H1 (cell line): ENCODE data around the gene GAMT.

Experiments
- CBX8 ChIP-seq: fragments of 300-800, 300-1000 bp; sonication (generic); IDR thresholded peaks from 2 replicates; pipeline ENCODE4 v1.7.1; 2016; ENCODE audit warnings: low read depth, low read length, borderline replicate concordance
- CEBPB ChIP-seq: IDR thresholded peaks from 2 replicates; pipeline ENCODE4 v1.6.1; 2012; ENCODE audit warnings: low read depth, low read length
- CHD2 ChIP-seq: IDR thresholded peaks from 2 replicates; pipeline ENCODE4 v1.6.1; 2012; ENCODE audit warnings: low read length, improper control_type of control experiment
- CTCF ChIP-seq, 3 experiments: IDR thresholded peaks; 1 replicate in 2 of 3; 2 replicates in 1 of 3; pipeline versions ENCODE4 v1.5.1 to v1.6.1; 2011; ENCODE audit warnings: low read length in 3 of 3, mild to moderate bottlenecking in 3 of 3, inconsistent platforms in 2 of 3, low read depth in 1 of 3, moderate library complexity in 1 of 3; ENCODE audit not compliant: insufficient read depth in 1 of 3; ENCODE audit errors: control extremely low read depth in 1 of 3
- EP300 ChIP-seq, 2 experiments: IDR thresholded peaks; 1 replicate in 1 of 2; 2 replicates in 1 of 2; pipeline ENCODE4 v1.6.1; 2011 to 2012; ENCODE audit warnings: low read depth in 2 of 2, low read length in 2 of 2, mild to moderate bottlenecking in 2 of 2, borderline replicate concordance in 1 of 2, inconsistent platforms in 1 of 2, moderate library complexity in 1 of 2
- JUN ChIP-seq: IDR thresholded peaks from 2 replicates; pipeline ENCODE4 v1.6.1; 2011; ENCODE audit warnings: low read depth, mild to moderate bottlenecking, improper control_type of control experiment, low read length
- KDM1A ChIP-seq: fragments of 200-600, 300-600 bp; sonication (generic); IDR thresholded peaks from 2 replicates; pipeline ENCODE4 v1.7.1; 2016; ENCODE audit warnings: mild to moderate bottlenecking, low read length, borderline replicate concordance
- PHF8 ChIP-seq: fragments of 200-600 bp; sonication (generic); conservative IDR thresholded peaks from 2 replicates; pipeline ENCODE4 v1.7.1; 2012; ENCODE audit warnings: low read depth, mild to moderate bottlenecking, inconsistent platforms, low read length, moderate library complexity
- POLR2A ChIP-seq, 2 experiments: IDR thresholded peaks; 1 replicate in 1 of 2; 2 replicates in 1 of 2; pipeline ENCODE4 v1.6.1; 2011; ENCODE audit warnings: low read depth in 2 of 2, low read length in 2 of 2, mild to moderate bottlenecking in 2 of 2; ENCODE audit errors: control extremely low read depth in 1 of 2
- TAF7 ChIP-seq: optimal IDR thresholded peaks from 2 replicates; pipeline ENCODE3; 2011; ENCODE audit warnings: low read depth, mild to moderate bottlenecking, inconsistent platforms, low read length, moderate library complexity, borderline replicate concordance
- YY1 ChIP-seq: IDR thresholded peaks from 2 replicates; pipeline ENCODE4 v1.6.1; 2011; ENCODE audit warnings: low read depth, mild to moderate bottlenecking, low read length
- ZNF274 ChIP-seq: IDR thresholded peaks from 2 replicates; pipeline ENCODE4 v1.7.0; 2012; ENCODE audit warnings: low read length, borderline replicate concordance; ENCODE audit errors: extremely low read depth

- TF ChIP-seq TAF7 (no peak), PHF8 (peak; percentile 51; the same call in 1 of the 2 replicates), CEBPB (no peak), JUN (no peak), CHD2 (no peak), KDM1A (no peak), CBX8 (no peak), ZNF274 (no peak), EP300 (IDR thresholded peaks at IDR 0.05; ENCODE audit: borderline replicate concordance in 1 of 2, low read depth in 2 of 2, low read length in 2 of 2) (no peak), YY1 (no peak), CTCF (IDR thresholded peaks at IDR 0.05; ENCODE audit: control extremely low read depth in 1 of 3, insufficient read depth in 1 of 3, low read depth in 1 of 3, low read length in 3 of 3) (no peak), POLR2A (IDR thresholded peaks at IDR 0.05; ENCODE audit: control extremely low read depth in 1 of 2, low read depth in 2 of 2, low read length in 2 of 2) (no peak)
These were observed 46.3 kb downstream of the GAMT start for GRCh38 chr19:1354970-1355567.
